ENCODE results near the gene IL1R2. TPM values are rescaled to one million over a fixed set of nuclear protein-coding genes. Genes with fewer than 3 reads are reported as not detected.

The IL1R2 gene
- total and polyA plus RNA-seq, 2 of the 8 experiments (the other 6 are each of a cell fraction or from before 2014, with no cell fraction given), result 0.06 TPM; not detected in 1

- TF ChIP-seq USF2 (IDR thresholded peaks at IDR 0.05; ENCODE audit: low read length) (no peak), CBX8 (IDR thresholded peaks at IDR 0.05; ENCODE audit: borderline replicate concordance, low read depth, low read length) (no peak), RAD21 (IDR thresholded peaks at IDR 0.05 in 1 of 2, conservative IDR thresholded peaks at IDR 0.05 in 1 of 2; ENCODE audit: low read depth in 2 of 2, low read length in 2 of 2) (no peak), GABPA (IDR thresholded peaks at IDR 0.05; ENCODE audit: borderline replicate concordance, insufficient read depth, low read length) (no peak), POU5F1 (IDR thresholded peaks at IDR 0.05; ENCODE audit: low read depth, low read length) (no peak)
These were observed 64.4 kb downstream of the IL1R2 start (continued) for GRCh38 chr2:102056079-102056581.
